Nephron progenitor cell (in vitro differentiated cells): Measurements from ENCODE around the gene ATL2.
A peak's percentile ranks its signal among the peaks of the same experiment; 100 is the strongest.

Experiments used
- DNase-seq: peaks from one replicate; pipeline ENCODE4 v3.0.0; 2021
- H3K27ac Mint-ChIP-seq: 2 replicates; pipeline ENCODE4 v1.8.0; 2021; ENCODE audit warnings: mild to moderate bottlenecking, moderate library complexity, mixed read lengths
- H3K27me3 Mint-ChIP-seq: 2 replicates; pipeline ENCODE4 v1.8.0; 2021; ENCODE audit warnings: mild to moderate bottlenecking, low read depth, mixed read lengths; ENCODE audit not compliant: poor library complexity
- H3K36me3 Mint-ChIP-seq: 2 replicates; pipeline ENCODE4 v1.8.0; 2021; ENCODE audit warnings: low read depth, mixed read lengths
- H3K4me1 Mint-ChIP-seq: 2 replicates; pipeline ENCODE4 v1.8.0; 2021; ENCODE audit warnings: mixed read lengths
- H3K4me3 Mint-ChIP-seq: 2 replicates; pipeline ENCODE4 v1.8.0; 2021; ENCODE audit warnings: mild to moderate bottlenecking, moderate library complexity, mixed read lengths
- H3K9me3 Mint-ChIP-seq: 2 replicates; pipeline ENCODE4 v1.8.0; 2021; ENCODE audit warnings: mild to moderate bottlenecking, moderate library complexity, mixed read lengths
- CTCF ChIP-seq: fragments of 200-600 bp; sonication (generic); IDR thresholded peaks from 2 replicates; pipeline ENCODE4 v1.5.0; 2021; ENCODE audit warnings: antibody characterized with exemption

Gene ATL2

GRCh38 chr2:38398739-38399138 lies 21.7 kb upstream of the ATL2 start:
- Mint-ChIP-seq H3K9me3 (peaks cover 25% of the 10 kb centered on the region), H3K36me3 (no peaks in the 10 kb centered on the region), H3K27me3 (peaks cover 5% of the 10 kb centered on the region), H3K4me3 (no peak overlapping the region), H3K4me1 (no peaks in the 10 kb centered on the region), H3K27ac (no peak overlapping the region)
- TF ChIP-seq CTCF: no peak
- DNase-seq: no peak

- no peaks in the 10 kb centered on the region for H3K36me3 Mint-ChIP-seq
- H3K9me3 Mint-ChIP-seq: peaks cover 9% of the 10 kb centered on the region
- no peak overlapping the region for H3K4me3 Mint-ChIP-seq
- H3K4me1 Mint-ChIP-seq: peaks cover 12% of the 10 kb centered on the region
- no peak for TF ChIP-seq CTCF
- H3K27me3 Mint-ChIP-seq: peaks cover 10% of the 10 kb centered on the region
- no peak for DNase-seq
- H3K27ac Mint-ChIP-seq: no peak overlapping the region
Observed at GRCh38 chr2:38394903-38395341, 17.8 kb upstream of the ATL2 start.

- TF ChIP-seq CTCF: no peak
- Mint-ChIP-seq H3K9me3 (peaks cover 9% of the 10 kb centered on the region), H3K27ac (no peak overlapping the region), H3K4me1 (peaks cover 21% of the 10 kb centered on the region), H3K36me3 (no peaks in the 10 kb centered on the region), H3K4me3 (no peak overlapping the region), H3K27me3 (peaks cover 10% of the 10 kb centered on the region)
- no peak for DNase-seq
Observed at GRCh38 chr2:38394041-38394440, 17.0 kb upstream of the ATL2 start.

GRCh38 chr2:38390947-38391346 lies 13.9 kb upstream of the ATL2 start:
- DNase-seq: no peak
- Mint-ChIP-seq H3K4me1 (peaks cover 36% of the 10 kb centered on the region), H3K4me3 (no peak overlapping the region), H3K36me3 (no peaks in the 10 kb centered on the region), H3K27me3 (peaks cover 12% of the 10 kb centered on the region), H3K27ac (no peak overlapping the region), H3K9me3 (no peaks in the 10 kb centered on the region)
- no peak for TF ChIP-seq CTCF

GRCh38 chr2:38387887-38388286 lies 10.8 kb upstream of the ATL2 start:
- H3K27me3 Mint-ChIP-seq: peaks cover 18% of the 10 kb centered on the region
- peaks cover 36% of the 10 kb centered on the region for H3K4me1 Mint-ChIP-seq
- H3K9me3 Mint-ChIP-seq: no peaks in the 10 kb centered on the region
- DNase-seq: no peak
- TF ChIP-seq CTCF: no peak
- H3K36me3 Mint-ChIP-seq: no peaks in the 10 kb centered on the region
- no peak overlapping the region for H3K27ac Mint-ChIP-seq
- no peak overlapping the region for H3K4me3 Mint-ChIP-seq

GRCh38 chr2:38386821-38387220 lies 9.7 kb upstream of the ATL2 start:
- Mint-ChIP-seq H3K9me3 (no peaks in the 10 kb centered on the region), H3K36me3 (no peaks in the 10 kb centered on the region), H3K27ac (peak overlapping the region; percentile 76), H3K4me1 (peaks cover 39% of the 10 kb centered on the region), H3K4me3 (no peak overlapping the region), H3K27me3 (peaks cover 18% of the 10 kb centered on the region)
- no peak for TF ChIP-seq CTCF
- no peak for DNase-seq
